Measurements from ENCODE around the gene PTS. TPM values are rescaled to one million over a fixed set of nuclear protein-coding genes. Genes with fewer than 3 reads are reported as not detected.
A peak's percentile ranks its signal among the peaks of the same experiment; 100 is the strongest.

Gene PTS
- total RNA-seq, 4 donors from 2014 or later: 27.2 to 48.0 (median 39.3) TPM

- DNase-seq: no peak
- Histone ChIP-seq H3K4me3 (replicated peaks in 1 of 3) (no peak overlapping the region), H3K9me3 (no peaks in the 10 kb centered on the region), H3K27me3 (no peaks in the 10 kb centered on the region), H3K4me1 (no peaks in the 10 kb centered on the region), H3K27ac (no peak overlapping the region), H3K36me3 (peaks cover 17 to 40% of the 10 kb centered on the region in 2 donors)
- intact Hi-C loops (cut with DNase I): no loop called here
- 94 to 96% methylated on average over 8 of the region's 8 CpGs for WGBS, 2 donors
- TF ChIP-seq, protein P1, sequence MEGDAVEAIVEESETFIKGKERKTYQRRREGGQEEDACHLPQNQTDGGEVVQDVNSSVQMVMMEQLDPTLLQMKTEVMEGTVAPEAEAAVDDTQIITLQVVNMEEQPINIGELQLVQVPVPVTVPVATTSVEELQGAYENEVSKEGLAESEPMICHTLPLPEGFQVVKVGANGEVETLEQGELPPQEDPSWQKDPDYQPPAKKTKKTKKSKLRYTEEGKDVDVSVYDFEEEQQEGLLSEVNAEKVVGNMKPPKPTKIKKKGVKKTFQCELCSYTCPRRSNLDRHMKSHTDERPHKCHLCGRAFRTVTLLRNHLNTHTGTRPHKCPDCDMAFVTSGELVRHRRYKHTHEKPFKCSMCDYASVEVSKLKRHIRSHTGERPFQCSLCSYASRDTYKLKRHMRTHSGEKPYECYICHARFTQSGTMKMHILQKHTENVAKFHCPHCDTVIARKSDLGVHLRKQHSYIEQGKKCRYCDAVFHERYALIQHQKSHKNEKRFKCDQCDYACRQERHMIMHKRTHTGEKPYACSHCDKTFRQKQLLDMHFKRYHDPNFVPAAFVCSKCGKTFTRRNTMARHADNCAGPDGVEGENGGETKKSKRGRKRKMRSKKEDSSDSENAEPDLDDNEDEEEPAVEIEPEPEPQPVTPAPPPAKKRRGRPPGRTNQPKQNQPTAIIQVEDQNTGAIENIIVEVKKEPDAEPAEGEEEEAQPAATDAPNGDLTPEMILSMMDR (IDR thresholded peaks at IDR 0.05): no peak
- no peak for TF ChIP-seq POLR2A (IDR thresholded peaks at IDR 0.05)
Measured at GRCh38 chr11:112235750-112236390, 9.6 kb downstream of the PTS start.

DNA sequence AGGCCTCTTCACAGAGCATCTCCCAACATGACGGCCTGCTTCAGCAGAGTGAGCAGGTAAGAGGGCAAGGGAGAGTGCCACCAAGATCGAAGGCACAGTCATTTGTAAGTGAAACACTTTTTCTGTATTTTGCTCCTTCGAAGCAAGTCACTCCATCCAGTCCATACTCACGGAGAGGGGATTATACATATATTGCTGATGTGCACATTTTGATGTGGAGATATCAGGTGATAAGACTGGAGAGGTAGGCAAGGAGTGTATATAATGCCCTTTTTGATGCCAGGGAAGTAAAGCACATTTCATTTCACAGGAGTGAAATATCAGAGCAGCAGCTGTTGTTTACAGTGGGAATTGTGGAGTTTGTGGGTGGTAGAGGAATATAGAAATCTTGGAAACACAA is 11.2 kb downstream of the PTS start:
- no peak overlapping the region for H3K4me3 ChIP-seq (replicated peaks in 1 of 3)
- DNase-seq: no peak
- WGBS, 2 donors: 83 to 84% methylated on average over 4 of the region's 4 CpGs
- no peak for TF ChIP-seq POLR2A (IDR thresholded peaks at IDR 0.05)
- TF ChIP-seq, protein P1 (IDR thresholded peaks at IDR 0.05): no peak
- intact Hi-C loops (cut with DNase I): no loop called here
- H3K27ac ChIP-seq: no peak overlapping the region
- H3K9me3 ChIP-seq: no peaks in the 10 kb centered on the region
- peaks cover 17 to 36% of the 10 kb centered on the region in 2 donors for H3K36me3 ChIP-seq
- H3K27me3 ChIP-seq: no peaks in the 10 kb centered on the region
- no peaks in the 10 kb centered on the region for H3K4me1 ChIP-seq

DNA sequence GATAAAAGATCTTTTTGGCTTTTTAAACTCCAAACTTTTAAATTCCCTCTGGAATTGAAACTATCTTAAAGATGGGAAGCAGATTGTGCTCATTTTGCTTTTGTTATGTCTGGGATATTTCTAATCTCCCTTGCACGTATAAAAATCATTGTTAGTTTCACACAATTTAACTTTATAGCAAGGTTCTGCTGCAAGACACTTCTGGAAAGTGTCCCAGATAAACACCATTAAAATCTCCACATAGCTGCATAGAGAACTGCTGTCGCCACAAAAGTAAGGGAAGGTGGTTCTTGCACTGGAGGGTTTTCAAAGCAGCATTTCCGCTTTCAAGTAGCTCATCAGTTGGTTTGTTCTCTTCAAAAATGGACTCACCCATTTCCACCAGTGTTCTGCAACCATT is 11.8 kb downstream of the PTS start:
- no peak for DNase-seq
- TF ChIP-seq, protein P1 (IDR thresholded peaks at IDR 0.05): no peak
- no peak for TF ChIP-seq POLR2A (IDR thresholded peaks at IDR 0.05)
- H3K9me3 ChIP-seq: no peaks in the 10 kb centered on the region
- H3K4me3 ChIP-seq (replicated peaks in 1 of 3): no peak overlapping the region
- WGBS, 2 donors: 88 to 95% methylated on average over 3 of the region's 3 CpGs
- peaks cover 17 to 36% of the 10 kb centered on the region in 2 donors for H3K36me3 ChIP-seq
- intact Hi-C loops (cut with DNase I): no loop called here
- no peaks in the 10 kb centered on the region for H3K27me3 ChIP-seq
- H3K4me1 ChIP-seq: no peaks in the 10 kb centered on the region
- H3K27ac ChIP-seq: no peak overlapping the region

DNA sequence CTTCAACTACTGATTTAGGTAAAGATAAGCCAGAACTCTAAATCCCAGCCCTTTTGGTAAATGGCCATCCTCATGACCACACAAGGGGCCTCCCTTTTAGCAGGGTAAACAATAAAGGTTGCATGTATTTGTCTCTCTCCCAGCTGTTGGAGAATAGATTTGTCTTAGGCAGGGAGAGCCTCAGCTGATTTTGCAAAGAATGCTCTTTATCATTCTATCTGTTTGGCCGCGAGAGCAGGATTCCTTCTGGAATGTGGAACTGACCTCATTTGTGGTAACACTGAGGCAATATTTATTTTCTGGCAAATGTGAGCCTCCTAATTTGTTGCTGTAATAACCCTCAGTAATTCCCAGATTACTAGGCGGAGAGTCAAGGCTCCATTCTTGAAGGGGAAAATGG is 15.3 kb downstream of the PTS start:
- WGBS, 2 donors: 66 to 69% methylated on average over 3 of the region's 3 CpGs
- H3K27ac ChIP-seq: peak overlapping the region in 1 of 3 donors; percentile 22
- H3K4me3 ChIP-seq (replicated peaks in 1 of 3): no peak overlapping the region
- H3K27me3 ChIP-seq: no peaks in the 10 kb centered on the region
- TF ChIP-seq, protein P1 (IDR thresholded peaks at IDR 0.05): no peak
- no peak for TF ChIP-seq POLR2A (IDR thresholded peaks at IDR 0.05)
- H3K9me3 ChIP-seq: no peaks in the 10 kb centered on the region
- DNase-seq: no peak
- peaks cover 13 to 14% of the 10 kb centered on the region in 2 donors for H3K36me3 ChIP-seq
- intact Hi-C loops (cut with DNase I): no loop called here
- no peaks in the 10 kb centered on the region for H3K4me1 ChIP-seq

GRCh38 chr11:112247201-112247600 is 21.0 kb downstream of the PTS start:
- WGBS, 2 donors: 72 to 81% methylated on average over 4 of the region's 4 CpGs
- Histone ChIP-seq H3K27ac (no peak overlapping the region), H3K4me3 (replicated peaks in 1 of 3) (no peak overlapping the region), H3K9me3 (no peaks in the 10 kb centered on the region), H3K4me1 (no peaks in the 10 kb centered on the region), H3K27me3 (no peaks in the 10 kb centered on the region), H3K36me3 (peaks cover 0 to 5% of the 10 kb centered on the region in 2 donors)
- no peak for TF ChIP-seq POLR2A (IDR thresholded peaks at IDR 0.05)
- TF ChIP-seq, protein P1 (IDR thresholded peaks at IDR 0.05): no peak
- DNase-seq: no peak
- intact Hi-C loops (cut with DNase I): no loop called here

All from thyroid gland (tissue), 4 donors.